T-helper 1 cell treated with Interleukin-12 subunit alpha and Interleukin-12 subunit beta and Interleukin-4 antibody, amounts not matched to agents 30 ng/mL and 1 ng/mL, for 36 hours (primary cell): ENCODE results near the gene C1orf53. TPM values are rescaled to one million over a fixed set of nuclear protein-coding genes. Genes with fewer than 3 reads are reported as not detected.
"Not testable (repeated sequence)": the region's sequence is repeated elsewhere in the genome, so short reads cannot be mapped to it uniquely, and the experiment has no call there.

Experiments
- intact Hi-C: fragments of 100-400 bp; cut with micrococcal nuclease; formaldehyde crosslinking; loops from one replicate; pipeline ENCODE4 v1.15.1; 2024
- total RNA-seq: library from RNA; stranded (reverse); gene quantifications from 2 replicates; pipeline ENCODE4 v1.2.3, GENCODE V29; 2022

Gene C1orf53
- total RNA-seq, 1 donor from 2014 or later: 0.78 TPM

- intact Hi-C loops: loop anchor here (5.0 kb wide), 1 partner anchor 437 kb away; no protein-coding TSS in a partner anchor
Observed at GRCh38 chr1:197920067-197920396, 17.6 kb downstream of the C1orf53 start.

GRCh38 chr1:197920414-197921117 is 18.1 kb downstream of the C1orf53 start:
- intact Hi-C loops: loop anchor here (5.0 kb wide), 1 partner anchor 437 kb away; no protein-coding TSS in a partner anchor

- intact Hi-C loops: loop anchor here (5.0 kb wide), 1 partner anchor 436 kb away; no protein-coding TSS in a partner anchor
Observed at GRCh38 chr1:197921235-197922069, 19.0 kb downstream of the C1orf53 start.

- intact Hi-C loops: loop anchor here (5.0 kb wide), 1 partner anchor 435 kb away; no protein-coding TSS in a partner anchor
Observed at GRCh38 chr1:197922070-197922390, 19.6 kb downstream of the C1orf53 start.

- intact Hi-C loops: loop anchor here (5.0 kb wide), 1 partner anchor 434 kb away; no protein-coding TSS in a partner anchor
Observed at GRCh38 chr1:197923038-197923437, 20.6 kb downstream of the C1orf53 start.

- intact Hi-C loops: loop anchor here (1.0 to 5.0 kb wide), 8 partner anchors 9 to 540 kb away; partner anchors contain the start of gene NEK7
Observed at GRCh38 chr1:197924516-197925123, 22.2 kb downstream of the C1orf53 start.

GRCh38 chr1:197927908-197928665 is 25.7 kb downstream of the C1orf53 start:
- intact Hi-C loops: no loop called here

- intact Hi-C loops: no loop called here
Observed at GRCh38 chr1:197928849-197929336, 26.5 kb downstream of the C1orf53 start.

GRCh38 chr1:197933016-197933415 is 30.6 kb downstream of the C1orf53 start:
- intact Hi-C loops: loop anchor here (1.0 kb wide), 1 partner anchor 8 kb away; no protein-coding TSS in a partner anchor

GRCh38 chr1:197933647-197934046 is 31.2 kb downstream of the C1orf53 start:
- intact Hi-C loops: loop anchor here (1.0 kb wide), 1 partner anchor 8 kb away; no protein-coding TSS in a partner anchor

GRCh38 chr1:197937381-197937780 is 35.0 kb downstream of the C1orf53 start:
- intact Hi-C loops: no loop called here

- intact Hi-C loops: no loop called here
Observed at GRCh38 chr1:197937892-197938291, 35.5 kb downstream of the C1orf53 start.

GRCh38 chr1:197939159-197939980 is 36.9 kb downstream of the C1orf53 start:
- intact Hi-C loops: not testable (repeated sequence)

GRCh38 chr1:197942042-197942441 is 39.6 kb downstream of the C1orf53 start:
- intact Hi-C loops: no loop called here

GRCh38 chr1:197944485-197944884 is 42.1 kb downstream of the C1orf53 start:
- intact Hi-C loops: no loop called here

- intact Hi-C loops: no loop called here
Observed at GRCh38 chr1:197948926-197949899, 46.8 kb downstream of the C1orf53 start.

- intact Hi-C loops: no loop called here
Observed at GRCh38 chr1:197951089-197951488, 48.7 kb downstream of the C1orf53 start.

- intact Hi-C loops: no loop called here
Observed at GRCh38 chr1:197951617-197952175, 49.3 kb downstream of the C1orf53 start.
